Ishikawa (cell line): Measurements from ENCODE around the gene PIGC.

Experiments used
- CEBPB ChIP-seq: IDR thresholded peaks from 2 replicates; pipeline ENCODE4 v1.6.1; 2012
- EGR1 ChIP-seq: IDR thresholded peaks from 2 replicates; pipeline ENCODE4 v1.6.1; 2012
- FOXM1 ChIP-seq: IDR thresholded peaks from 2 replicates; pipeline ENCODE4 v1.6.1; 2012; ENCODE audit warnings: low read depth, borderline replicate concordance
- MAX ChIP-seq: IDR thresholded peaks from 2 replicates; pipeline ENCODE4 v1.6.1; 2012
- RAD21 ChIP-seq: IDR thresholded peaks from 2 replicates; pipeline ENCODE4 v1.6.1; 2012; ENCODE audit warnings: low read depth
- TAF1 ChIP-seq: IDR thresholded peaks from 2 replicates; pipeline ENCODE4 v1.6.1; 2012; ENCODE audit warnings: low read depth, mild to moderate bottlenecking
- TCF12 ChIP-seq: IDR thresholded peaks from 2 replicates; pipeline ENCODE4 v1.6.1; 2012; ENCODE audit warnings: low read depth
- TEAD4 ChIP-seq: IDR thresholded peaks from 2 replicates; pipeline ENCODE4 v1.6.1; 2012

- TF ChIP-seq TCF12, result no peak
- no peak for TF ChIP-seq FOXM1
- TF ChIP-seq CEBPB, result no peak
- no peak for TF ChIP-seq MAX
- TF ChIP-seq TEAD4, result no peak
- no peak for TF ChIP-seq RAD21
- TF ChIP-seq TAF1, result no peak
- no peak for TF ChIP-seq EGR1
These were observed 24.4 kb upstream of the PIGC start for GRCh38 chr1:172468296-172468695.
